Colonic mucosa (tissue), 4 donors: ENCODE data around the gene PPIP5K1. TPM values are rescaled to one million over a fixed set of nuclear protein-coding genes. Genes with fewer than 3 reads are reported as not detected.
"Not testable (repeated sequence)": the region's sequence is repeated elsewhere in the genome, so short reads cannot be mapped to it uniquely, and the experiment has no call there.

Experiments
- DNase-seq: peaks from one replicate; pipeline ENCODE4 v3.0.0-alpha.2; 2020
- H3K27ac ChIP-seq: fragments of 200-600 bp; one replicate; pipeline ENCODE4 v1.8.0; 2021
- H3K27me3 ChIP-seq: fragments of 200-600 bp; one replicate; pipeline ENCODE4 v1.8.0; 2021
- H3K36me3 ChIP-seq: fragments of 200-600 bp; one replicate; pipeline ENCODE4 v1.8.0; 2021
- H3K4me1 ChIP-seq: fragments of 200-600 bp; one replicate; pipeline ENCODE4 v1.8.0; 2021; ENCODE audit warnings: mild to moderate bottlenecking
- H3K4me3 ChIP-seq: fragments of 200-600 bp; one replicate; pipeline ENCODE4 v1.8.0; 2021
- H3K9ac ChIP-seq, 2 donors: one replicate each; pipeline ENCODE4 v1.7.0; 2013; ENCODE audit warnings: control low read depth in 2 of 2, low read depth in 2 of 2, low read length in 2 of 2
- H3K9me3 ChIP-seq: fragments of 200-600 bp; one replicate; pipeline ENCODE4 v1.8.0; 2021
- CTCF ChIP-seq: fragments of 200-600 bp; IDR thresholded peaks from one replicate; pipeline ENCODE4 v1.8.0; 2022; ENCODE audit warnings: antibody characterized with exemption, mild to moderate bottlenecking
- intact Hi-C: fragments of 100-400 bp; cut with DNase I; formaldehyde crosslinking; loops from one replicate; pipeline ENCODE4 v1.14.1; 2022
- total RNA-seq, 2 donors: library from RNA; stranded (reverse); fragmentation: NEBNext Ultra II Directional in 1 of 2; extraction: Animal tissue kit (Norgen Biotek cat#: 25700) in 1 of 2; gene quantifications; one replicate each; pipeline ENCODE4 v1.2.1, GENCODE V29; 2021
- donor health status: healthy.
- donor health status: DM: no; HTN: no; CAD: no.
- donor health status: DM: no; HTN: no; CAD: no.

Gene PPIP5K1
- total RNA-seq, 2 donors from 2014 or later: 62.5 to 116 TPM

- H3K9me3 ChIP-seq, H3K27ac ChIP-seq, H3K27me3 ChIP-seq, DNase-seq, intact Hi-C loops, H3K4me1 ChIP-seq, H3K4me3 ChIP-seq, H3K9ac ChIP-seq, H3K36me3 ChIP-seq: not testable (repeated sequence)
These were observed 2.8 kb upstream of the PPIP5K1 start for GRCh38 chr15:43592841-43593240.

- H3K9ac ChIP-seq, H3K27me3 ChIP-seq, H3K27ac ChIP-seq, H3K4me1 ChIP-seq, H3K4me3 ChIP-seq, H3K36me3 ChIP-seq, H3K9me3 ChIP-seq, DNase-seq, intact Hi-C loops: not testable (repeated sequence)
These were observed 15.4 kb downstream of the PPIP5K1 start for GRCh38 chr15:43574607-43575006.

GRCh38 chr15:43566615-43567014 is 23.4 kb downstream of the PPIP5K1 start:
- H3K9me3 ChIP-seq, DNase-seq, H3K9ac ChIP-seq, intact Hi-C loops, H3K4me3 ChIP-seq, H3K27me3 ChIP-seq, H3K36me3 ChIP-seq, H3K27ac ChIP-seq, H3K4me1 ChIP-seq: not testable (repeated sequence)

GRCh38 chr15:43563793-43564192 is 26.2 kb downstream of the PPIP5K1 start:
- H3K4me3 ChIP-seq, H3K4me1 ChIP-seq, H3K27ac ChIP-seq, H3K9ac ChIP-seq, H3K27me3 ChIP-seq, DNase-seq, intact Hi-C loops, H3K36me3 ChIP-seq, H3K9me3 ChIP-seq: not testable (repeated sequence)

GRCh38 chr15:43562753-43563152 is 27.3 kb downstream of the PPIP5K1 start:
- intact Hi-C loops, H3K9me3 ChIP-seq, H3K27me3 ChIP-seq, DNase-seq, H3K36me3 ChIP-seq, H3K4me3 ChIP-seq, H3K4me1 ChIP-seq, H3K27ac ChIP-seq, H3K9ac ChIP-seq: not testable (repeated sequence)

GRCh38 chr15:43552986-43553385 is 37.0 kb downstream of the PPIP5K1 start:
- Histone ChIP-seq H3K27ac (no peak overlapping the region), H3K36me3 (no peaks in the 10 kb centered on the region), H3K27me3 (no peaks in the 10 kb centered on the region), H3K9me3 (no peaks in the 10 kb centered on the region), H3K4me1 (no peaks in the 10 kb centered on the region), H3K9ac (no peak overlapping the region), H3K4me3 (no peak overlapping the region)
- TF ChIP-seq CTCF: no peak
- intact Hi-C loops: no loop called here
- DNase-seq: no peak

- Histone ChIP-seq H3K9me3 (no peaks in the 10 kb centered on the region), H3K27ac (no peak overlapping the region), H3K4me3 (no peak overlapping the region), H3K9ac (no peak overlapping the region), H3K36me3 (no peaks in the 10 kb centered on the region), H3K27me3 (no peaks in the 10 kb centered on the region), H3K4me1 (no peaks in the 10 kb centered on the region)
- intact Hi-C loops: no loop called here
- no peak for TF ChIP-seq CTCF
- no peak for DNase-seq
These were observed 37.8 kb downstream of the PPIP5K1 start for GRCh38 chr15:43552256-43552655.

- Histone ChIP-seq H3K4me1 (no peaks in the 10 kb centered on the region), H3K27me3 (no peaks in the 10 kb centered on the region), H3K9ac (no peak overlapping the region), H3K36me3 (no peaks in the 10 kb centered on the region), H3K4me3 (no peak overlapping the region), H3K27ac (no peak overlapping the region), H3K9me3 (no peaks in the 10 kb centered on the region)
- TF ChIP-seq CTCF: no peak
- no peak for DNase-seq
- intact Hi-C loops: no loop called here
These were observed 39.3 kb downstream of the PPIP5K1 start for GRCh38 chr15:43550527-43551363.
